Breast epithelium (tissue), 3 donors: ENCODE data around the gene TMTC2.

ENCODE experiments used
- CTCF ChIP-seq, 3 donors: fragments of 450-650 bp; IDR thresholded peaks; one replicate each; pipeline ENCODE4 v1.5.1; 2016 to 2017; ENCODE audit warnings: antibody characterized with exemption in 3 of 3, mild to moderate bottlenecking in 3 of 3, moderate library complexity in 3 of 3
- POLR2A ChIP-seq: fragments of 450-650 bp; IDR thresholded peaks from one replicate; pipeline ENCODE4 v1.6.1; 2016; ENCODE audit warnings: antibody characterized with exemption, mild to moderate bottlenecking, moderate library complexity

- TF ChIP-seq CTCF (IDR thresholded peaks at IDR 0.05) (no peak), POLR2A (no peak)
Observed at GRCh38 chr12:82954064-82954463, 267.4 kb downstream of the TMTC2 start.
